Duodenal mucosa (tissue), 2 donors: Measurements from ENCODE around the gene TFEB.

Experiments used
- H3K27ac ChIP-seq: one replicate; pipeline ENCODE4 v1.7.0; 2013; ENCODE audit warnings: low read depth, low read length
- H3K27me3 ChIP-seq, 2 donors: one replicate each; pipeline ENCODE4 v1.7.0; 2013; ENCODE audit warnings: low read length in 2 of 2, control low read depth in 1 of 2; ENCODE audit not compliant: insufficient read depth in 2 of 2, control insufficient read depth in 1 of 2
- H3K36me3 ChIP-seq, 2 donors: one replicate each; pipeline ENCODE4 v1.7.0; 2013; ENCODE audit warnings: low read length in 2 of 2, control low read depth in 1 of 2; ENCODE audit not compliant: insufficient read depth in 2 of 2, control insufficient read depth in 1 of 2
- H3K4me1 ChIP-seq, 2 donors: one replicate each; pipeline ENCODE4 v1.7.0; 2013; ENCODE audit warnings: low read length in 2 of 2, control low read depth in 1 of 2; ENCODE audit not compliant: insufficient read depth in 2 of 2, control insufficient read depth in 1 of 2
- H3K4me3 ChIP-seq, 2 donors: one replicate each; pipeline ENCODE4 v1.7.0; 2013; ENCODE audit warnings: low read length in 2 of 2, low read depth in 1 of 2
- H3K9ac ChIP-seq, 2 donors: one replicate each; pipeline ENCODE4 v1.7.0; 2013; ENCODE audit warnings: low read length in 2 of 2, low read depth in 1 of 2
- H3K9me3 ChIP-seq, 2 donors: one replicate each; pipeline ENCODE4 v1.7.0; 2013; ENCODE audit warnings: low read length in 2 of 2, control low read depth in 1 of 2; ENCODE audit not compliant: control insufficient read depth in 1 of 2

TFEB gene

GRCh38 chr6:41652866-41653652, 82.3 kb downstream of the TFEB start:
- Histone ChIP-seq H3K4me3 (no peak overlapping the region), H3K9me3 (no peaks in the 10 kb centered on the region), H3K4me1 (peaks cover 0 to 2% of the 10 kb centered on the region in 2 donors), H3K36me3 (no peaks in the 10 kb centered on the region), H3K9ac (no peak overlapping the region), H3K27ac (no peak overlapping the region), H3K27me3 (peaks cover 3 to 4% of the 10 kb centered on the region in 2 donors)

- no peak overlapping the region for H3K9ac ChIP-seq
- no peaks in the 10 kb centered on the region for H3K36me3 ChIP-seq
- H3K27ac ChIP-seq = no peak overlapping the region
- peaks cover 4% of the 10 kb centered on the region in 2 donors for H3K27me3 ChIP-seq
- peaks cover 0 to 2% of the 10 kb centered on the region in 2 donors for H3K4me1 ChIP-seq
- H3K9me3 ChIP-seq = no peaks in the 10 kb centered on the region
- no peak overlapping the region for H3K4me3 ChIP-seq
Observed at GRCh38 chr6:41651962-41652657, 83.3 kb downstream of the TFEB start.

- no peak overlapping the region for H3K4me3 ChIP-seq
- no peaks in the 10 kb centered on the region for H3K9me3 ChIP-seq
- no peak overlapping the region for H3K9ac ChIP-seq
- H3K4me1 ChIP-seq = peaks cover 0 to 2% of the 10 kb centered on the region in 2 donors
- no peaks in the 10 kb centered on the region for H3K36me3 ChIP-seq
- H3K27me3 ChIP-seq = peaks cover 4% of the 10 kb centered on the region in 2 donors
- no peak overlapping the region for H3K27ac ChIP-seq
Observed at GRCh38 chr6:41651246-41651961, 84.0 kb downstream of the TFEB start.

- Histone ChIP-seq H3K4me1 (no peaks in the 10 kb centered on the region), H3K9ac (no peak overlapping the region), H3K4me3 (no peak overlapping the region), H3K27me3 (peaks cover 4% of the 10 kb centered on the region in 2 donors), H3K9me3 (no peaks in the 10 kb centered on the region), H3K27ac (no peak overlapping the region), H3K36me3 (no peaks in the 10 kb centered on the region)
Observed at GRCh38 chr6:41650120-41650519, 85.3 kb downstream of the TFEB start.

GRCh38 chr6:41649596-41649995, 85.8 kb downstream of the TFEB start:
- Histone ChIP-seq H3K9ac (no peak overlapping the region), H3K36me3 (no peaks in the 10 kb centered on the region), H3K27me3 (peaks cover 4% of the 10 kb centered on the region in 2 donors), H3K4me3 (no peak overlapping the region), H3K4me1 (no peaks in the 10 kb centered on the region), H3K27ac (no peak overlapping the region), H3K9me3 (no peaks in the 10 kb centered on the region)

GRCh38 chr6:41648921-41649320, 86.5 kb downstream of the TFEB start:
- H3K36me3 ChIP-seq = no peaks in the 10 kb centered on the region
- H3K4me3 ChIP-seq = no peak overlapping the region
- no peaks in the 10 kb centered on the region for H3K4me1 ChIP-seq
- no peak overlapping the region for H3K27ac ChIP-seq
- H3K9ac ChIP-seq = no peak overlapping the region
- peaks cover 4% of the 10 kb centered on the region in 2 donors for H3K27me3 ChIP-seq
- H3K9me3 ChIP-seq = no peaks in the 10 kb centered on the region

GRCh38 chr6:41648070-41648585, 87.3 kb downstream of the TFEB start:
- peaks cover 4% of the 10 kb centered on the region in 2 donors for H3K27me3 ChIP-seq
- H3K27ac ChIP-seq = no peak overlapping the region
- H3K9me3 ChIP-seq = no peaks in the 10 kb centered on the region
- H3K9ac ChIP-seq = no peak overlapping the region
- no peaks in the 10 kb centered on the region for H3K4me1 ChIP-seq
- no peak overlapping the region for H3K4me3 ChIP-seq
- H3K36me3 ChIP-seq = no peaks in the 10 kb centered on the region

GRCh38 chr6:41647061-41647511, 88.3 kb downstream of the TFEB start:
- Histone ChIP-seq H3K9ac (no peak overlapping the region), H3K27me3 (peaks cover 4% of the 10 kb centered on the region in 2 donors), H3K27ac (no peak overlapping the region), H3K36me3 (no peaks in the 10 kb centered on the region), H3K9me3 (no peaks in the 10 kb centered on the region), H3K4me3 (no peak overlapping the region), H3K4me1 (no peaks in the 10 kb centered on the region)

GRCh38 chr6:41646026-41646795, 89.2 kb downstream of the TFEB start:
- H3K36me3 ChIP-seq = no peaks in the 10 kb centered on the region
- H3K9ac ChIP-seq = no peak overlapping the region
- H3K27ac ChIP-seq = no peak overlapping the region
- no peaks in the 10 kb centered on the region for H3K4me1 ChIP-seq
- H3K4me3 ChIP-seq = no peak overlapping the region
- H3K9me3 ChIP-seq = no peaks in the 10 kb centered on the region
- H3K27me3 ChIP-seq = peaks cover 4% of the 10 kb centered on the region in 2 donors
